SIG-M5 treated with dmso at 0.1 percent for 504 hours (cell line): ENCODE measurements around the gene ME3.
A peak's percentile ranks its signal among the peaks of the same experiment; 100 is the strongest.
"Not testable (repeated sequence)": the region's sequence is repeated elsewhere in the genome, so short reads cannot be mapped to it uniquely, and the experiment has no call there.

Source experiments
- DNase-seq: peaks from one replicate; lab custom pipeline; 2025; ENCODE audit not compliant: unreplicated experiment; lab: John Stamatoyannopoulos, UW

Gene ME3

DNA sequence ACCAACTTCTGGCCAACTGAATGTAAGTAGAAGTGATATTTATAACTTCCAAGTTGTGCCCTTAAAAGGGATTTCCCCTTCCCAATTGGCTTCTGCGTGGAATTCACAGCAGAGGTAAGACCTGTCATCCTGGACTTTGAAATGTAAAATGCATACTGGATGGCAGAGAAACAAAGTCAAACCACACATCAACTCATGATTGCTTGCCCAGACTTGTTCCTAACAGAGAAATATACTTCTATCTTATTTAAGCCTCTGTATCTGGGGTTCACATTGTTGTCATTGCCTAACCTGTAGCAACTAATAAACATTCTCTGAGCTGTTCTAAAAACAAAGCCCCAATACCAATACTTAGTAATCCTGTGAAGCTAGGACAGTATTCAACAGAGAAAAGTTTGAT lies 6.2 kb downstream of the ME3 start:
- DNase-seq, result no peak

GRCh38 chr11:86664930-86665329 lies 7.5 kb downstream of the ME3 start:
- DNase-seq, result no peak

- no peak for DNase-seq
Observed at GRCh38 chr11:86663761-86664160, 8.7 kb downstream of the ME3 start.

DNA sequence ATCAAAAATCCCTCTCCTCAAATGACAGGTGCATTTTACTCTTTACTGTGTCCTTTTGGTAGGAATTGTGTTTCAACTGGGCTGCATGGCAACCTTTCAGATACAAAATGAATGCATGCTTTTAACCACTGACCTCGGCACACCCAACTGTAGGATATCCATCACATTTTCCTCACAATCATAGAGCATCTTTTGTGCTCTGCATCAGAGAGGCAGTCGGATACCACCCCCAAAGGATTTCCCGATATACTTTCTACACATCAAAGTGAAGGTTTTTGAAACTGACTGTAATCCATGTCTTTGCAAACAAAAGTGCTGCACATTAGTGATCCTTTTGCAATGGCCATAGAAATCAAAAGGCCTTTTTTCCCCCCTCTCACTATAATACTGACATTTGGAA lies 9.1 kb downstream of the ME3 start:
- DNase-seq, result no peak

- no peak for DNase-seq
Observed at GRCh38 chr11:86660736-86661135, 11.7 kb downstream of the ME3 start.

- no peak for DNase-seq
Observed at GRCh38 chr11:86660088-86660487, 12.3 kb downstream of the ME3 start.

DNA sequence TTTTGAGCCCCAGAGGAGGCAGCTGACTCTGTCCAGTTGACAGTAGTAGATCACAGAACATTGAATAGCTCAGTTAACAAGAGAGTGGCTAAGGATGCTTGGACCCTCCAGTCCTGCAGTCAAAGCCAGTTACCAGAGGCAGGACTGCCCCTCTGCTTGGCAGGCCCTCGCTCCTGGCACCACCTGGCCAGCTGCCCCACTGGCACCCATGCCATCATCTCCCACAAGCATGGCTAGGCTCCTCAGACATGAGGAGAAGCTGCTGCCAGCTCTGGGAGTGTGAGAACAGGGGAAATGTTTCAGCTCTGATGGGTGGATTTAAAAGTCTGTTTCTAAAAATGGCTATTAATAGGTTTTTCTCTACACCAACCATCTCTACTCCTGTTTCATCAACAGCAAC lies 13.9 kb downstream of the ME3 start:
- no peak for DNase-seq

- not testable (repeated sequence) for DNase-seq
Observed at GRCh38 chr11:86645212-86645611, 27.2 kb downstream of the ME3 start.

GRCh38 chr11:86644291-86644690 lies 28.1 kb downstream of the ME3 start:
- no peak for DNase-seq

DNA sequence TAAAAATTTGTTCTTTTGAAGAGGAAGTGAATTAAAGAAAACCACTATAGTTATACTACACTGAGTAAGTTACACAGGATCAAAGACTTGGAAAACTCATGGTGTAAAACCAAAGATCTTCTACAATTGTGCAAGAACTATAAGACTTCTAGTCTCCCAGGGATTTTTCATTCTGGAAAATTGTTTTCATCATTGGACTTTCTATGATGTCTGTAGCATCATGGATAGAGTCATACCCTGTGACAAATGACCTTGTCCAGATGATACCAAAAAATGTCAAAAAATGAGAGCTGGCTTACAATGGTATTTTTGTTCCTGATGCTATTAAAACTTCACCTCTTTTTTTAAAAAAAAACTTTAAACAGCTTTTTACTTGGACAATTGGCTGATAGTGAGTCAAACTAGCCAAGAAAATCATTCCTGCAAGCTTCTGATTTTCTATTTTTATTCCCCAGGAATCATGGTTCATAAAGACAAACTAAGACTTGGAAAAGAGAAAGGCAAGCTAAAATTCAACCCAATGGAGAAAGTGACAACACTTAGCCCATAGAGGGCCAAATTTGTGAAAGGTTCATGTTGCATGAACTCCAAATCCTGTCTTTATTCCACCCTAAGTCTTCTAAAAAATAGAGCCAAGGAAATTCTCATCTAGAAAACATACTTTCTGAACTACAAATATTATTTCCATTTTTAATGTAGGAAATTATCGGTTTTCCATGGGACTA lies 30.7 kb downstream of the ME3 start:
- no peak for DNase-seq

DNA sequence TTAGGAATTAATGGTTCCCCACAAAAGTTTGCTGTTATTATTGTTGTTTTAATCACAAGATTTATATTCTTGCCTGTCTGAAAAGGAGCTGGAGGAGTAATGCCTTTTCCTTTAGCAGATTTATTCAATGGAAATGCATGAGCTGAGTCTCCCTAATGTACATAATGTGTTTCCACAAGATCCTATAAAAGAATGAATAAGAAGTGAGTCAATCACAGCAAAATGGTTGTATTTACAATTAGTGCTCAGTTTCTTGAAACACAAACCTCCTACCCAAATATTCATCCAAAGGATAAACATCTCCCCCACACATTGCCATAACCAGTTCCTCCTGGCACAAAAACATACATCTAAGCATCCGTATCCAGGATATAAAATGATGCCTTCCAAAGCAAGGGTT lies 33.3 kb downstream of the ME3 start:
- no peak for DNase-seq

- DNase-seq, result no peak
Observed at GRCh38 chr11:86638673-86639072, 33.7 kb downstream of the ME3 start.

DNA sequence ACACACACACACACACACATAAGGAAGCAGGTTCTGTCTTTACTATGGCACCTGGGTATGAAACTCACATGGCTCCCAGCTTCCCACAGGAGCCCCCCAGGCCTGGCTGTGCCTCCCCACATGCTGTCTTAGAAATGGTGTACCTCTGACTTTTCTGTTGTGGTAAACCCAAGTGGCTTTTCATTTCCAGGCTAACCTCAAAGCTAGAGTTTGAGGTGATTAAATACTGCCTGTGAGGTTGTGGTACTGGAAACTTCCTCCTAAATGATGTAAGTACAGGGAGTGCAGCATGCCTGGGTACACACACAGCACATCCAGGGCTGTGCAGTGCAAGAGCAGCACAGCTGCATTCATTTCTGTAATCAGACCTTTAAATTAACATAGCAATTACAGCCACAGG lies 34.4 kb downstream of the ME3 start:
- peak; percentile 32 for DNase-seq

DNA sequence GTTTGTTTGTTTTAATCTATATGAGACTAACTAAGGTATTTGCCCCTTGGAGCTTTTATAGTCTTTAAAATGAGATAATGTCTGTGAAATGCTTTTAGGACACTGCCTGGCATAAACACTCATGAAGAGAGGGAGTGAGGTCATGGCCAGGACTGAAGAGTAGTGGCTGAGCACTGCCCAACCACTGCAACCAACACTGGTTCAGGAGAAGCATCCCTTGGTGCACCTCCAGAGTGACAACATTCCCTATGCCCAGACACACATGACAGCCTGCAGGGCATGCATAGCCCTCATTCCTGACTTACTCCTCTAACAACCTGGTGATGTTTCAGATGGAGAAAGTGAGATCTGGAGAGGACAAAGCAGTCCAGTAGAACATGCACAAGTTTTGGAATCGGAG lies 36.1 kb downstream of the ME3 start:
- no peak for DNase-seq

- peak; percentile 53 for DNase-seq
Observed at GRCh38 chr11:86632499-86633269, 39.7 kb downstream of the ME3 start.

GRCh38 chr11:86630229-86630981 lies 42.0 kb downstream of the ME3 start:
- no peak for DNase-seq

DNA sequence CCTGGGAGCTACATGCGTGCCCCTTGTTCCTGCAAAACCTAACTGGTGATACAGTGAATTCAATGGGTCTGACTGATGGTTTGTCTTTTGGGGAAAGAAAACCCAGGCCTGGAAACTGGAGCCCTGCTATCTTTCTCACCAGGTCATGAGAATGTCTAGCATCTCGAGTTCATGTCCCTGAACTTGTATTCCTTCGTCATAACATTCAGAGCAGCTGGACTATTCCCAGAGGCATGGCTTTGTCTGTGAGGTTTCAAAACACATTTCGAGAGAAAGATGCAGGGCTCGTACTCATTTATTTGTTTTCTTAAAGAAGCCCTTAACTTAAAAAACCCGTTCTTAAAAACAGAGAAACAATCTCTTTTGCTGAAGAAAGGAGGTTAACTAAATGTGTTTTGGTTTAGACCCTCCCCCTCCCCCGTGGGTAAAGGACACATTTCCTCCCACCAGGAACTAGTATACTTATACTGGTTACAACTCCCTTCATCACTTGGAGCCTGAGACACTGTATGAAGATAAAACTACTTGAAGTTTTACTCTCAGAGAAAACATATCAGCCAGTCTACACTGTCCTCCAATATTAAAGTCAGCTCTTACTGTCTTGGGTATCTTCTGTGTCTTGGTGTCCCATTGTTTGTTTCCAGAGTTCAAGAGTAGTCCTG lies 43.2 kb downstream of the ME3 start:
- DNase-seq, result no peak

- no peak for DNase-seq
Observed at GRCh38 chr11:86627776-86628455, 44.5 kb downstream of the ME3 start.

DNA sequence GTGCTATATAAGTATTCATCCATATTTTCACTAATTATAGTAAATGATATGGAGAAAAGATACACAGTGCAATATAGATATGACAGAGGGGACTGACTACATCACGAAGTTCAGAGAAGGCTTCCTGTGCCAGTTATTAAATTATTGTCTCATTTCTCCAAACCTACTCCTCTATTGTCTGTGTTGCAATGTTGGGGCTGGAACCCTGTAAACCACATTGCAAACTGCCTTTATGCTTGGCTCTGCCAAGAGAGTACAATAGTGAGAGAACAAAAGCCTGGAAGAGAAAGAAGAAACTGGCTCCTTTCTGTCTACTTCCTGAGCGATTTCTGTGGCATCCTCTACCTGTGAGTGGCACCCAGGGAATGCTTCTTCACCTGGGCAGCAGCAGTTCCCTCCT lies 46.4 kb downstream of the ME3 start:
- peak; percentile 17 for DNase-seq

DNA sequence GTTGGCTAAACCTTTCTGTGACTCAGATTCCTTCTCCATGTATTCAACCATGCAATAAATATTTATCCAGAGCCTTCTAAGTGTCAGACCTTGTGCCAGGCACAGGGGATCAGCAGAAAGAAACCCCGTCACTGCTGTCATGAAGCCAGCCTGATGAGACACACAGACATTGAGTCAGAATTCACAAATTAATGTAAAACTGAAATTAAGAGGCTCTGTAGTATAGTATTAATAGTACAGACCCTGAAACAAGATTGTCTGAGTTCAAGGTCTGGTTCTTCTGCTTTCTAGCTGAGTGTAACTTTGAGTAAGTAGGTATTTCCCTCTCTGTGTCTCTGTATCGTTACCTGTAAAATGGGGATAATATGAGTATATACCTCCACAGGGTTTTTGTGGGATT lies 46.9 kb downstream of the ME3 start:
- DNase-seq, result no peak

DNA sequence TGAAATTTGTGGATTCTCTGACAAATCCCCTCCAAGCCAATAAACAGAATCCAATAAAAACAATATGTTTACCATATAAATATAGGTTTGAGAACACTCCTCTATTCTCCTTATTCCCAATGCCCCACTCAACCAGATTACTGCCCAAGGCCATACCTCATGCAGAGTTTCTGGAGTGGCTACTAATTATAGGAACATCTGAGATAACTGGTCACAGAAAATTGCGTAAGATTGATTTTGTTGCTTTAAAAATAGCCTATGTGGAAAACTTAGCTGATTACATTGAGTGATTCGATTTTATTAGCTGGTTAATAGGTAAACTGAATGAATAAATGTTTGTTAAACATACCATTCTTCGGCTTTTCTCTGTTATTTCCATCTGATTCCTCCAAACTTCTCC lies 48.0 kb downstream of the ME3 start:
- no peak for DNase-seq
